Measurements from ENCODE around the gene NOL3. TPM values are rescaled to one million over a fixed set of nuclear protein-coding genes. Genes with fewer than 3 reads are reported as not detected.
A peak's percentile ranks its signal among the peaks of the same experiment; 100 is the strongest.

The NOL3 gene
- total and polyA plus RNA-seq, 9 of the 15 experiments (the other 6 are each of a cell fraction or from before 2014, with no cell fraction given), result 0.45 to 14.0 (median 5.4) TPM

- BruUV-seq (replicated peaks), result no TSS peak
- 38% methylated on average over 13 of the region's 13 CpGs for WGBS (ENCODE audit: insufficient coverage, low coverage, missing lambda C conversion rate)
- H2AFZ ChIP-seq (ENCODE audit: low read depth, low read length), result peak overlapping the region; percentile 88
- ChIA-PET CTCF (ENCODE audit: low intra/inter-chr PET ratio) (no interaction called here), POLR2A (interaction anchor here (0.6 to 1.1 kb wide), 6 partner anchors 30 to 172 kb away, joined by 3 to 4 read pairs (median 4); partner anchors contain the start of genes FBXL8, TMEM208 and TRADD)
- H3K9ac ChIP-seq (ENCODE audit: insufficient read depth in 1 of 2, low read depth in 2 of 2, low read length in 2 of 2), result peak overlapping the region; percentile 19 to 24; a peak in 1 of 4 replicates
- peak overlapping the region; percentile 11; the same call in 1 of the 3 replicates for H3K27ac ChIP-seq (ENCODE audit: extremely low read depth, low read depth, low read length)
- H3K36me3 ChIP-seq (ENCODE audit: control insufficient read depth, insufficient read depth, low read length), result peaks cover 30% of the 10 kb centered on the region
- H3K79me2 ChIP-seq (ENCODE audit: control insufficient read depth, insufficient read depth, low read length), result peaks cover 42% of the 10 kb centered on the region
- no peak overlapping the region for H3K4me3 ChIP-seq
- H3K4me2 ChIP-seq (ENCODE audit: insufficient read depth, low read length), result peak overlapping the region; percentile 97
- intact Hi-C loops (cut with micrococcal nuclease) (loop anchor here (5.0 kb wide), 1 partner anchor 37 kb away; the partner anchor contains the start of gene TMEM208), in situ Hi-C loops (cut with MboI) (no loop called here)
- no peaks in the 10 kb centered on the region for H3K9me3 ChIP-seq (replicated peaks; ENCODE audit: control insufficient read depth, insufficient read depth, low read depth, low read length)
- peak; percentile 26 for ATAC-seq
- H3K27me3 ChIP-seq (ENCODE audit: control insufficient read depth in 2 of 2, insufficient read depth in 2 of 2, low read length in 2 of 2), result no peaks in the 10 kb centered on the region
- no peaks in the 10 kb centered on the region for H3K9me1 ChIP-seq (ENCODE audit: control insufficient read depth, insufficient read depth, low read length)
- H4K20me1 ChIP-seq (replicated peaks; ENCODE audit: control insufficient read depth, insufficient read depth, low read length), result 0 out of 2 replicates have a peak, but pooled peaks cover 2% of the 10 kb centered on the region
- H3K4me1 ChIP-seq (replicated peaks in 1 of 2; ENCODE audit: control insufficient read depth in 2 of 2, insufficient read depth in 2 of 2, low read length in 2 of 2), result peaks cover 39 to 71% of the 10 kb centered on the region in 2 experiments
- peak; percentile 85 for FAIRE-seq
- DNase-seq (ENCODE audit: extremely low read depth in 1 of 4, low spot score in 3 of 4), result peak in 1 of 4 experiments; percentile 73
- TF ChIP-seq MAX (CRISPR knock-in tag; IDR thresholded peaks at IDR 0.05) (peak; percentile 30; the same call in 1 of the 2 replicates), JUN (IDR thresholded peaks at IDR 0.05; ENCODE audit: borderline replicate concordance, low read depth, low read length) (peak; percentile 60; the same call in 1 of the 2 replicates), JUN (CRISPR knock-in tag; IDR thresholded peaks at IDR 0.05; ENCODE audit: borderline replicate concordance) (no peak), ZNF639 (CRISPR knock-in tag; conservative IDR thresholded peaks at IDR 0.05 in 1 of 2, IDR thresholded peaks at IDR 0.05 in 1 of 2) (no peak), MXD1 (CRISPR knock-in tag; IDR thresholded peaks at IDR 0.05; ENCODE audit: borderline replicate concordance, poor library complexity, severe bottlenecking) (no peak), ETV1 (tag; conservative IDR thresholded peaks at IDR 0.05; ENCODE audit: low read depth) (no peak), ZNF561 (CRISPR knock-in tag; conservative IDR thresholded peaks at IDR 0.05) (no peak), NR1H2 (CRISPR knock-in tag; IDR thresholded peaks at IDR 0.05) (no peak), JUND (IDR thresholded peaks at IDR 0.05; ENCODE audit: borderline replicate concordance, low read depth, low read length) (peak; percentile 89), JUND (tag; IDR thresholded peaks at IDR 0.05; ENCODE audit: borderline replicate concordance, low read depth, low read length) (peak; percentile 89; the same call in 2 of the 3 replicates), KHSRP (IDR thresholded peaks at IDR 0.05) (no peak)
- TF ChIP-seq, protein P1, sequence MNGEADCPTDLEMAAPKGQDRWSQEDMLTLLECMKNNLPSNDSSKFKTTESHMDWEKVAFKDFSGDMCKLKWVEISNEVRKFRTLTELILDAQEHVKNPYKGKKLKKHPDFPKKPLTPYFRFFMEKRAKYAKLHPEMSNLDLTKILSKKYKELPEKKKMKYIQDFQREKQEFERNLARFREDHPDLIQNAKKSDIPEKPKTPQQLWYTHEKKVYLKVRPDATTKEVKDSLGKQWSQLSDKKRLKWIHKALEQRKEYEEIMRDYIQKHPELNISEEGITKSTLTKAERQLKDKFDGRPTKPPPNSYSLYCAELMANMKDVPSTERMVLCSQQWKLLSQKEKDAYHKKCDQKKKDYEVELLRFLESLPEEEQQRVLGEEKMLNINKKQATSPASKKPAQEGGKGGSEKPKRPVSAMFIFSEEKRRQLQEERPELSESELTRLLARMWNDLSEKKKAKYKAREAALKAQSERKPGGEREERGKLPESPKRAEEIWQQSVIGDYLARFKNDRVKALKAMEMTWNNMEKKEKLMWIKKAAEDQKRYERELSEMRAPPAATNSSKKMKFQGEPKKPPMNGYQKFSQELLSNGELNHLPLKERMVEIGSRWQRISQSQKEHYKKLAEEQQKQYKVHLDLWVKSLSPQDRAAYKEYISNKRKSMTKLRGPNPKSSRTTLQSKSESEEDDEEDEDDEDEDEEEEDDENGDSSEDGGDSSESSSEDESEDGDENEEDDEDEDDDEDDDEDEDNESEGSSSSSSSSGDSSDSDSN (IDR thresholded peaks at IDR 0.05; ENCODE audit: borderline replicate concordance in 1 of 2, low read depth in 2 of 2, low read length in 2 of 2), result peak in 1 of 2 experiments; percentile 91; a peak in 2 of 4 replicates
These were observed 20.4 kb downstream of the NOL3 start for GRCh38 chr16:67190448-67191399.
